ENCODE data around the gene SLC4A4.

Gene SLC4A4

DNA sequence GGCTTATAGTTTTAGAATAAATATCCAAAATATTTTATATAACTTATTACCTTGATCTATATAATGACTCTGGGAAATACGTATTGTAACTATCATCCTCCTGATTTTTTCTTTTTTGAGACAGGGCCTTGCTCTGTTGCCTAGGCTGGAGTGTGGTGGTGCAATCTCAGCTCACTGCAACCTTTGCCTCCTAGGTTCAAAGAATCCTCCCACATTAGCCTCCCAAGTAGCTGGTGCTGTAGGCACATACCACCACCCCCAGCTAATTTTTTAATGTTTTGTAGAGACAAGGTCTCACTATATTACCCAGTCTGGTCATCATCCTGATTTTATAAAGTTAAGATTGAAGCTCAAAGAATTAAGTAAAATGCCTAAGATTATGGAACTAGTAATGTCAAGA lies 193.6 kb downstream of the SLC4A4 start:
- TF ChIP-seq, protein P1, sequence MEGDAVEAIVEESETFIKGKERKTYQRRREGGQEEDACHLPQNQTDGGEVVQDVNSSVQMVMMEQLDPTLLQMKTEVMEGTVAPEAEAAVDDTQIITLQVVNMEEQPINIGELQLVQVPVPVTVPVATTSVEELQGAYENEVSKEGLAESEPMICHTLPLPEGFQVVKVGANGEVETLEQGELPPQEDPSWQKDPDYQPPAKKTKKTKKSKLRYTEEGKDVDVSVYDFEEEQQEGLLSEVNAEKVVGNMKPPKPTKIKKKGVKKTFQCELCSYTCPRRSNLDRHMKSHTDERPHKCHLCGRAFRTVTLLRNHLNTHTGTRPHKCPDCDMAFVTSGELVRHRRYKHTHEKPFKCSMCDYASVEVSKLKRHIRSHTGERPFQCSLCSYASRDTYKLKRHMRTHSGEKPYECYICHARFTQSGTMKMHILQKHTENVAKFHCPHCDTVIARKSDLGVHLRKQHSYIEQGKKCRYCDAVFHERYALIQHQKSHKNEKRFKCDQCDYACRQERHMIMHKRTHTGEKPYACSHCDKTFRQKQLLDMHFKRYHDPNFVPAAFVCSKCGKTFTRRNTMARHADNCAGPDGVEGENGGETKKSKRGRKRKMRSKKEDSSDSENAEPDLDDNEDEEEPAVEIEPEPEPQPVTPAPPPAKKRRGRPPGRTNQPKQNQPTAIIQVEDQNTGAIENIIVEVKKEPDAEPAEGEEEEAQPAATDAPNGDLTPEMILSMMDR (IDR thresholded peaks at IDR 0.05; ENCODE audit: poor library complexity, severe bottlenecking), result no peak
- H3K36me3 ChIP-seq (ENCODE audit: low read depth), result no peaks in the 10 kb centered on the region
- no peak for ATAC-seq (ENCODE audit: low read depth)
- no peaks in the 10 kb centered on the region for H3K9me3 ChIP-seq (ENCODE audit: severe bottlenecking)
- H3K27me3 ChIP-seq (ENCODE audit: insufficient read depth, poor library complexity, severe bottlenecking), result no peaks in the 10 kb centered on the region
- H3K4me1 ChIP-seq (ENCODE audit: insufficient read depth, poor library complexity, severe bottlenecking), result no peaks in the 10 kb centered on the region
- no peak overlapping the region for H3K27ac ChIP-seq (ENCODE audit: poor library complexity, severe bottlenecking)
- no peak for DNase-seq (ENCODE audit: low spot score)
- no peak overlapping the region for H3K4me3 ChIP-seq (ENCODE audit: severe bottlenecking)

DNA sequence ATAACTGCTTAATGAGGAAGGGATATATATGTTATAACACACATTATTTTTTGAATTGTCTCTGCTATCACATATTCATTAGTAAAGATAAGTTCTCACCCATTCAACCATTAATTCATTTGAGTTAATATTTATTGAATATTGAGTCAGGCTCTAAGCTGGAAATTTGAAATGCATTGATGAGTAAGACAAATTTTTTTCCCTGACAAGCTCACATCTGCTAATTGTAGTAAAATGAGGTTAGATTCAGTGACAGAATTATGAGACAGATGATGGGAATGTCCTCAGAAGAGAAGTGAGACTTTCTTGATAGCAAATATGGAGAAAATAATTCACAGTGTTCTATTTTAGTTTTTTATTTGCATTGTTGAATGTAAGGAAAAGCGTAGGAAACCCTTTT lies 194.3 kb downstream of the SLC4A4 start:
- H3K4me3 ChIP-seq (ENCODE audit: severe bottlenecking), result no peak overlapping the region
- TF ChIP-seq, protein P1 (IDR thresholded peaks at IDR 0.05; ENCODE audit: poor library complexity, severe bottlenecking), result no peak
- ATAC-seq (ENCODE audit: low read depth), result no peak

DNA sequence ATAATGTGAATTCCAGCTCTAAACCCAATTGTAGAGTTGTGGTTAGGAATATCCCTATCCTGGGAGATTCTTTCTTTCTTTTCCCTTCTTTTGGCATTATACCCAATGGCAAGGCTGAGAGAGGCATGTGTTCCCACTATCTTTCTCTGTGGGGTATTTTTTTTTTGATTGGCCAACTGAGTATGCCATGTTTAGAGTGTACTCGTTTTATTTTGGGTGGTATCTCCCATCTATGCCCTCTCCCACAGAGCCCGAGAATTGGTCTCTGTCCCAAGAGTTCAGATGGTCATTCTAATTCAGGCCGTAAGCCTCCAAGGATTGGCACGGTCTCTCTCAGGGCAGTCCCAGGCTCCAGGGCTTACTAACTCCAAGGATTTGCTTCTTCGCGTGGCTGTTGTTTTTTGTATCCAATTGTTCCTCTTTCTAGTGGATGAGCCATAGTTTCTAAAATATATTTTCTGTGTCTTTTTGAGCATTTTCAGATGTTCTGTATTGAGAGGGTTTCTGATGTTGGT lies 198.8 kb downstream of the SLC4A4 start:
- no peaks in the 10 kb centered on the region for H3K36me3 ChIP-seq (ENCODE audit: low read depth)
- H3K4me3 ChIP-seq (ENCODE audit: severe bottlenecking), result no peak overlapping the region
- TF ChIP-seq, protein P1 (IDR thresholded peaks at IDR 0.05; ENCODE audit: poor library complexity, severe bottlenecking), result no peak
- DNase-seq (ENCODE audit: low spot score), result no peak
- ATAC-seq (ENCODE audit: low read depth), result no peak
- H3K9me3 ChIP-seq (ENCODE audit: severe bottlenecking), result no peaks in the 10 kb centered on the region
- no peak overlapping the region for H3K27ac ChIP-seq (ENCODE audit: poor library complexity, severe bottlenecking)
- no peaks in the 10 kb centered on the region for H3K27me3 ChIP-seq (ENCODE audit: insufficient read depth, poor library complexity, severe bottlenecking)
- no peaks in the 10 kb centered on the region for H3K4me1 ChIP-seq (ENCODE audit: insufficient read depth, poor library complexity, severe bottlenecking)

More for the DNA sequence above, 194.3 kb downstream of the SLC4A4 start:
- no peak for DNase-seq (ENCODE audit: low spot score)
- no peaks in the 10 kb centered on the region for H3K27me3 ChIP-seq (ENCODE audit: insufficient read depth, poor library complexity, severe bottlenecking)
- no peaks in the 10 kb centered on the region for H3K4me1 ChIP-seq (ENCODE audit: insufficient read depth, poor library complexity, severe bottlenecking)
- H3K9me3 ChIP-seq (ENCODE audit: severe bottlenecking), result no peaks in the 10 kb centered on the region
- no peak overlapping the region for H3K27ac ChIP-seq (ENCODE audit: poor library complexity, severe bottlenecking)
- no peaks in the 10 kb centered on the region for H3K36me3 ChIP-seq (ENCODE audit: low read depth)

DNA sequence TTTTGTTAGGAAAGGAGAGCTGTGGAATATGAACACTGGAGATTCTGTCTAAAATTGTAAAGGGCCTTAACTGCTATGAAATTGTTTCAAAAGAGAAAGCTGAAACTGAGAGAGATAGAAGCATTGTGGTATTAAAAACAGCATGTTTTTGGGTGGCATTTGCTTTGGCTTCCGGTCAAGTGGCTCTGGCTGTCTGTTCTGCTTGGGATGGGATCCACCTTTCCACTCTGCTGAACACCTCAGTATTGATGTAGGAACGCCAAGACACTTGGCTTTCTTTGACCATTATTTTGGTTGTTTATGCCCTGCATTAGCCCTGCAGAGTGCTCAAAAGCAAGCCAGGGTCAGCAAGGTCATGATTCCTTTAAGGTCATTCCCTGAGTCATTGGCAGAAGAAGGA lies 199.7 kb downstream of the SLC4A4 start:
- TF ChIP-seq, protein P1 (IDR thresholded peaks at IDR 0.05; ENCODE audit: poor library complexity, severe bottlenecking), result no peak
- H3K9me3 ChIP-seq (ENCODE audit: severe bottlenecking), result no peaks in the 10 kb centered on the region
- no peak for DNase-seq (ENCODE audit: low spot score)
- H3K4me3 ChIP-seq (ENCODE audit: severe bottlenecking), result no peak overlapping the region
- no peak overlapping the region for H3K27ac ChIP-seq (ENCODE audit: poor library complexity, severe bottlenecking)
- H3K27me3 ChIP-seq (ENCODE audit: insufficient read depth, poor library complexity, severe bottlenecking), result no peaks in the 10 kb centered on the region
- no peaks in the 10 kb centered on the region for H3K36me3 ChIP-seq (ENCODE audit: low read depth)
- H3K4me1 ChIP-seq (ENCODE audit: insufficient read depth, poor library complexity, severe bottlenecking), result no peaks in the 10 kb centered on the region
- no peak for ATAC-seq (ENCODE audit: low read depth)

DNA sequence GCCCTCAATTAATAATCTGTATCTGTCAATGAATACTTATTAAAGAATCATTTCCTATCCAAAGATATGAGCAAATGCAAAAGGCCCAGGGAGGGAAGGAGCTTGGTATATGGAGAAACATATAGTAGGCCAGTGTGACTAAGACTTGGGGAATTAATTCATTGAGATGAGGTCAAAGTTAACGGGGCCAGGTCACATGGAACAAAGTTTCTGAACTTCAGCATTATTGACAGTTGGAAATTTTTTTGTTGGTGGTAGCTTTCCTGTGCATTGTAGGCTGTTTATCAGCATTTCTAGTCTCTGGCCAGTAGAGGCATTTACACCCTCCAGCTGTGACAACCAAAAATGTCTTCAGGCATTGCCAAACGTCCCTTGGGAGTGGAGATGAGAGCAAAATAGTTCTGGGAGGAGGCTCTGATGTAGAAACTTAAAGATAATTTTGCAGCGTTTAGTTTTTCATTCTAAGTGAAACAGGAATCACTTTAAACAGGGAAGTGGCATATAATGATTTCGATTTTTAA lies 202.0 kb downstream of the SLC4A4 start:
- no peak overlapping the region for H3K27ac ChIP-seq (ENCODE audit: poor library complexity, severe bottlenecking)
- TF ChIP-seq, protein P1 (IDR thresholded peaks at IDR 0.05; ENCODE audit: poor library complexity, severe bottlenecking), result no peak
- ATAC-seq (ENCODE audit: low read depth) (no peak), DNase-seq (ENCODE audit: low spot score) (no peak)
- no peaks in the 10 kb centered on the region for H3K27me3 ChIP-seq (ENCODE audit: insufficient read depth, poor library complexity, severe bottlenecking)
- no peaks in the 10 kb centered on the region for H3K9me3 ChIP-seq (ENCODE audit: severe bottlenecking)
- no peaks in the 10 kb centered on the region for H3K4me1 ChIP-seq (ENCODE audit: insufficient read depth, poor library complexity, severe bottlenecking)
- no peaks in the 10 kb centered on the region for H3K36me3 ChIP-seq (ENCODE audit: low read depth)
- H3K4me3 ChIP-seq (ENCODE audit: severe bottlenecking), result no peak overlapping the region
